Keratinocyte (primary cell): ENCODE data around the gene GXYLT2.

Experiments used
- EZH2 ChIP-seq: IDR thresholded peaks from one replicate; pipeline ENCODE4 v1.6.1; 2012; ENCODE audit warnings: inconsistent platforms, mild to moderate bottlenecking, low read length, moderate library complexity
- TF ChIP-seq, protein P1 (sequence below), 3 experiments: IDR thresholded peaks in 1 of 3; conservative IDR thresholded peaks in 1 of 3; optimal IDR thresholded peaks in 1 of 3; 2 replicates in 2 of 3; 3 replicates in 1 of 3; pipeline versions ENCODE3 to v1.5.1; 2011; ENCODE audit warnings: low read length in 3 of 3, mild to moderate bottlenecking in 3 of 3, moderate library complexity in 2 of 3, control low read depth in 1 of 3, inconsistent platforms in 1 of 3; ENCODE audit not compliant: insufficient read depth in 2 of 3; ENCODE audit errors: extremely low read depth in 1 of 3

DNA sequence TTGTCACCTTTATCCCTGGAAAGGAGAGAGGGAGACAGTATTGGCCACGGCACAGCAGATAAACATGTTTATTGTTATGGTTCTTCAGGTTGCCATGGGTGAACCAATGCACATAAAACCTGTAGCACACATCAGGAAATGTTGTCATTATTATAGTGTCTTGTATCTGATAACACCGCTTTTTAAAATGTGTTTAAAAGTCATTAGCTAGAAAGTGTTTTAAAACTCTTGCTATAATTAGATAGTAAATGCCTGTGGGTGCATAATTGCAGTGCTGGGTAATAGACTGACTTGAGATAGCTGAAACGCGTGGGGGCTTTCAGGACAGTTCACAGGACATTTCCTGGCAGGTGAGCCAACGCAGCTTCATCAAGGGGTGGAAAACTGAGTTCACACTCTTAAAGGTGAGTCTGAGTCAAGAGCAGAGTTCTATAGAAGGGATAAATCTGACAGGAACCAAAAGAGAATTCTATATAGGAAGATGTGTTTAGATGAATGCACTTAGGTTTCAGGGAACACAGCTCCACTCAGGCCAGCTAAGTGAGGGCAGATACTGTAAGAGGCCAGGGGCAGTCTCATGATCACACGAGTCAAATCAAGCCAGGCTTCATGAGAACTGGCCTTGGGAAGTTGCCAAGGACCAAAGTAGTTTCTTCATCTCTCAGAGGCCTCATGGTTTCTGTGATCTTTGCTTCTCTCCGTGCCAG, 73.1 kb downstream of the GXYLT2 start:
- TF ChIP-seq, protein P1, sequence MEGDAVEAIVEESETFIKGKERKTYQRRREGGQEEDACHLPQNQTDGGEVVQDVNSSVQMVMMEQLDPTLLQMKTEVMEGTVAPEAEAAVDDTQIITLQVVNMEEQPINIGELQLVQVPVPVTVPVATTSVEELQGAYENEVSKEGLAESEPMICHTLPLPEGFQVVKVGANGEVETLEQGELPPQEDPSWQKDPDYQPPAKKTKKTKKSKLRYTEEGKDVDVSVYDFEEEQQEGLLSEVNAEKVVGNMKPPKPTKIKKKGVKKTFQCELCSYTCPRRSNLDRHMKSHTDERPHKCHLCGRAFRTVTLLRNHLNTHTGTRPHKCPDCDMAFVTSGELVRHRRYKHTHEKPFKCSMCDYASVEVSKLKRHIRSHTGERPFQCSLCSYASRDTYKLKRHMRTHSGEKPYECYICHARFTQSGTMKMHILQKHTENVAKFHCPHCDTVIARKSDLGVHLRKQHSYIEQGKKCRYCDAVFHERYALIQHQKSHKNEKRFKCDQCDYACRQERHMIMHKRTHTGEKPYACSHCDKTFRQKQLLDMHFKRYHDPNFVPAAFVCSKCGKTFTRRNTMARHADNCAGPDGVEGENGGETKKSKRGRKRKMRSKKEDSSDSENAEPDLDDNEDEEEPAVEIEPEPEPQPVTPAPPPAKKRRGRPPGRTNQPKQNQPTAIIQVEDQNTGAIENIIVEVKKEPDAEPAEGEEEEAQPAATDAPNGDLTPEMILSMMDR (optimal IDR thresholded peaks at IDR 0.05 in 1 of 3, IDR thresholded peaks at IDR 0.05 in 1 of 3, conservative IDR thresholded peaks at IDR 0.05 in 1 of 3; ENCODE audit: extremely low read depth in 1 of 3, insufficient read depth in 2 of 3, low read length in 3 of 3) = no peak
- no peak for TF ChIP-seq EZH2
